Measurements from ENCODE around the gene KCP.

Gene KCP

DNA sequence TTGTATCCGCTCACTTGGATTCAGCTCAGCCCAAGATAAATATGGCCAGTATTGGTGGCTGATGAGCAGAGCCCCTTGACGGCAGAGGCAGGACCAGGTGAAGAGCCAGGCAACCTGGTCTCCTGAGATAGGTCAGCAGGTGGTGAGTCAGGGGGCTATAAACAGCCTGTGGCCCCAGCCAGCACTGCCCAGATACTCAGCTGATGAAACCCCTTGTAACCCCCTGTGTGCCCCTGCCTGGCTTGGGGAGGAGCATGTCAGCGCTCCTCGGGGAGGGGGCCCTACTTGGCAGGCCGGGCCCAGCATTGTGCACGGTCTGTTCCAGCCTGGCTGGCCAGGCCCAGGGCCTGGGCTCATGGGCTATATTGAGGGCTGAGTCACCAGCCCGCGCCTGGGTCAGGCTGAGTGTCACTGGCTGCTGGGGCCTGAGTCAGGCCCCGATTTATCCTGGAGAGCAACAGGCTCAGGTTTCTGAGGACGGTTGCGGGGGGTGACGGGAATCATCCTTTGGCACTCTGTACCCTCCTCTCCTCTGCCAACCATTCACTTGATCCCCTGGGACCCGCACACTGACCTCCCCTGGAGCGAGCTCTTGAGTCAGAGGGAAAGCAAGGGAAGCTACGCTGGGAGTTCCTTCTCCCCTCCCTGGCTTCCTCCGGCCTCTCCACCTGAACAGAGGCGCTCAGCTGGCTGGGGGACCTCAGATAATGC is 83.1 kb downstream of the KCP start:
- peak overlapping the region; percentile 66 to 86 for H3K27ac ChIP-seq
- H3K4me3 ChIP-seq: no peak overlapping the region
- no peak for DNase-seq (ENCODE audit: low spot score)
- TF ChIP-seq, protein P1, sequence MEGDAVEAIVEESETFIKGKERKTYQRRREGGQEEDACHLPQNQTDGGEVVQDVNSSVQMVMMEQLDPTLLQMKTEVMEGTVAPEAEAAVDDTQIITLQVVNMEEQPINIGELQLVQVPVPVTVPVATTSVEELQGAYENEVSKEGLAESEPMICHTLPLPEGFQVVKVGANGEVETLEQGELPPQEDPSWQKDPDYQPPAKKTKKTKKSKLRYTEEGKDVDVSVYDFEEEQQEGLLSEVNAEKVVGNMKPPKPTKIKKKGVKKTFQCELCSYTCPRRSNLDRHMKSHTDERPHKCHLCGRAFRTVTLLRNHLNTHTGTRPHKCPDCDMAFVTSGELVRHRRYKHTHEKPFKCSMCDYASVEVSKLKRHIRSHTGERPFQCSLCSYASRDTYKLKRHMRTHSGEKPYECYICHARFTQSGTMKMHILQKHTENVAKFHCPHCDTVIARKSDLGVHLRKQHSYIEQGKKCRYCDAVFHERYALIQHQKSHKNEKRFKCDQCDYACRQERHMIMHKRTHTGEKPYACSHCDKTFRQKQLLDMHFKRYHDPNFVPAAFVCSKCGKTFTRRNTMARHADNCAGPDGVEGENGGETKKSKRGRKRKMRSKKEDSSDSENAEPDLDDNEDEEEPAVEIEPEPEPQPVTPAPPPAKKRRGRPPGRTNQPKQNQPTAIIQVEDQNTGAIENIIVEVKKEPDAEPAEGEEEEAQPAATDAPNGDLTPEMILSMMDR (IDR thresholded peaks at IDR 0.05): no peak

DNA sequence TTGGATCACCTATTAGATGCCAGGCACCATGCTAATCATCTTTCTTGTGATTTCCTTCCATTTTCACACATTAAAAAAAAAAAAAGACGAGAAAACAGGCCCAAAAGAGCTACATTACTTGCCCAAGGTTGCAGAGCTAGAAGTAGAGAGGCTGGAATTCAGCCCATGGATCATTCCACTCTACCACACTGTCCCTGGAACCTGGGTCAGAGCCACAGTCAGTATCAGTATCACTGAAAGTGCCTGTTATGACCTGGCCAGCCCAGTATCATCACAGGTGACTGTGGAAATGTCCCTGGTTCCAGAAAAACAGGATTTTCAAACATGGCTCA is 83.6 kb downstream of the KCP start:
- TF ChIP-seq, protein P1 (IDR thresholded peaks at IDR 0.05): no peak
- no peak for DNase-seq (ENCODE audit: low spot score)
- no peak overlapping the region for H3K4me3 ChIP-seq
- H3K27ac ChIP-seq: peak overlapping the region in 1 of 2 donors; percentile 86

All from coronary artery (tissue), 2 donors.